Germinal center (tissue), 1 donor: ENCODE measurements around the gene COPG1.
"Not testable (repeated sequence)": the region's sequence is repeated elsewhere in the genome, so short reads cannot be mapped to it uniquely, and the experiment has no call there.

Source experiments
- DNase-seq: peaks from one replicate; pipeline ENCODE4 v3.0.0; 2012; ENCODE audit warnings: mixed read lengths, low spot score

COPG1 gene, protein sequence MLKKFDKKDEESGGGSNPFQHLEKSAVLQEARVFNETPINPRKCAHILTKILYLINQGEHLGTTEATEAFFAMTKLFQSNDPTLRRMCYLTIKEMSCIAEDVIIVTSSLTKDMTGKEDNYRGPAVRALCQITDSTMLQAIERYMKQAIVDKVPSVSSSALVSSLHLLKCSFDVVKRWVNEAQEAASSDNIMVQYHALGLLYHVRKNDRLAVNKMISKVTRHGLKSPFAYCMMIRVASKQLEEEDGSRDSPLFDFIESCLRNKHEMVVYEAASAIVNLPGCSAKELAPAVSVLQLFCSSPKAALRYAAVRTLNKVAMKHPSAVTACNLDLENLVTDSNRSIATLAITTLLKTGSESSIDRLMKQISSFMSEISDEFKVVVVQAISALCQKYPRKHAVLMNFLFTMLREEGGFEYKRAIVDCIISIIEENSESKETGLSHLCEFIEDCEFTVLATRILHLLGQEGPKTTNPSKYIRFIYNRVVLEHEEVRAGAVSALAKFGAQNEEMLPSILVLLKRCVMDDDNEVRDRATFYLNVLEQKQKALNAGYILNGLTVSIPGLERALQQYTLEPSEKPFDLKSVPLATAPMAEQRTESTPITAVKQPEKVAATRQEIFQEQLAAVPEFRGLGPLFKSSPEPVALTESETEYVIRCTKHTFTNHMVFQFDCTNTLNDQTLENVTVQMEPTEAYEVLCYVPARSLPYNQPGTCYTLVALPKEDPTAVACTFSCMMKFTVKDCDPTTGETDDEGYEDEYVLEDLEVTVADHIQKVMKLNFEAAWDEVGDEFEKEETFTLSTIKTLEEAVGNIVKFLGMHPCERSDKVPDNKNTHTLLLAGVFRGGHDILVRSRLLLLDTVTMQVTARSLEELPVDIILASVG

DNA sequence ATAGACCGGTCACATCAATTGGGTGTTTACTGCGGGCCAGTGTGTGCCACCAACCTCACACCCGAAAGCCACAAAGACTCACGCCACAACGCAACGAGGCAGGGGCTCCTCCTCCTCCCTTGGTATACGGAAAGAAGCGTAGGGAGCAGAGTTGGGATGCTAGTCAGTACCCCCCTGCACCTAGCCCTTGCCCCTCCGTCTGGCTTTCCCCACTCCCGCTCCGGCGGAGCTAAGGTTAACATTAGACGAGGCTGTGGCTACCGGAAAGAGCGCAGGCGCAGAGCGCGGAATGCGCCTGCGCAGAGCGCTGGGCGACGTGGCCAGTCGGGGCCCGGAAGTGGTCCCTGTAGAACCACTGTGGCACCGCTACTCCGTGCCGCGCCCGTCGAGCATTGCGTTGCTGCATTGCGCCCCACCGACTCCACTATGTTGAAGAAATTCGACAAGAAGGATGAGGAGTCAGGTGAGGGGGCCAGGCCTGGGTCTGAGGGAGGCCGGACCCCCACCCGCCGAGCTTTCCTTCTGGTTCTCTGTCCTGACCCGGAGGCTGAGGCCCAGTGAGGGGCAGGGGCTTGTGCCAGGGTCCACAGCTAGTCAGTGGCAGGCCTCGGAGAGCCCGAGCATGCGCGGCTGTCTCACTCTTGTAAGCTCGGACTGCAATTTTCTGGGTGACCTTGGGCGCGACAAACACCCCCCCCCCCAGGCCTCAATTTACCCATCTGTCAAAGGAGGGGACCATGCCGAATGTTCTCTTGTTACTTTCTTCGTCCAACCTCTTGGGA lies at the start of gene COPG1:
Gene COPG1 (plus strand): TSS at position 323 of the 782 bp plus-strand sequence. CDS start 104 bp downstream, at position 427.
- DNase-seq, result peak; percentile 93

DNA sequence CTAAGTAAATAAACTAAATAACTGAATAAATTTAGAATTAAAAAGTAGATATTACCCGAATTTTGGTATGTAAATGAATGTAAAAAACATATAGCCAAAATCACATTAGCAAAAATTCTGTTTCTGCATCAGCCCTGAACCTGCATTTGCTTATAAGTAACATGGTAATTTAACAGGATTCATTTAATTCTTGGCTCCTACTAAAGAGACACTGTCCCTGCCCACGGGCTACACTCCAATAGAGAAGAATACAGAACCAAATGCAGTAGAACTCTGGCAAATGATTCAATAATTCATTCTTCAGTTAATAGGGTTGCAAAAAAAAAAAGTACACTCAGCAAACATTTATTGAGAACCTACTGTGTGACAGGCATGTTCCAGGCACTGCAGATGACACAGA lies 44.9 kb upstream of the COPG1 start:
- DNase-seq, result no peak

DNA sequence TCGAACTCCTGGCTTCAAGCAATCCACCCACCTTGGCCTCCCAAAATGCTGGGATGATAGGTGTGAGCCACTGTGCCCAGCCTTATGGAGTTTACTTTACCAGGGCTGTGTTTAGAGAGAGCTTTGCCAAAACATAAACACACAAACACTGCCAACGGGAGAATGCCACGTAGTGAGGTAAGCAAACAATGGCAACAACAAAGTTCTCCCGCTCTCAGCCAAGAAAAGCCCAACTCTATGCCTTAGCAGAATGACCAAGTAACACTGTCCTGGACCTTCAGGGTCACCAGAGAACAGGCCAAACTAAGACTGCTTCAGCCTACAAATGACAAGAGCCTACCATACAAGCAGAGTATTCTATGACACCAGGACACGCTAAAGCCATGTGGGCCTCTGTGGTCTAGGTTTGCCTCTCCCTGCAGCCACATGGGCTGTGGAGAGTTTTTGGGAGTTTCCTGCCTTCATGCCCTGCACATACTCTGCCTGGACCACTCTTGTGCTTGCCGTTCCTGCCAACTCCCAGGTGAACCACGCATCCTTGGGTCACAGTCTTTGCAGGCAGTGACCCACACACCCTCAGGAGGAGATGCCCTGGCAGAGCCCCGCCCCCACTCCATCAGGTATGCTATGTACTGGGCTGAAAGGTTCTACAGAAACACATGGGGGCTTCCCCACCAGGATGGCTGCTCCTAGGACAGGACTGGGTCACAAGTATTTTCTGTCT lies 44.1 kb upstream of the COPG1 start:
- DNase-seq, result no peak

DNA sequence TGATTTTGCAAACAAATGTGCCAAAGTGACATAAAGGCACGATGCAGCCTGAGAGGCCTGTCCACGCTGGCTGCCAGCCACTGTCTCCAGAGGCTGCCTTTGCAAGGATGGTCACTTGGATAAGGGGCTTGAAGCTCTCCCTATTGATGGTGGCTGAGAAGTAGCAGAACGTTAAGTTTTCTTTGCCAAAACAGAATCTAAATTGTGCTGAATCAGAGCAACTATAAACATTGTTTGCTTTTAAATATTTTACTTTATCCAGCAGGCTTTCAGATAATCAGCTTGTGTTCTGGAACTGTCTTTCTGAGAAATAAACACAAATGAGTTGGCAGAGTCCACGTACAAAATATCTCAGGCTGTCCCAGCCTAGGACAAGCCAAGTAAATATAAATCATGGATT lies 41.9 kb upstream of the COPG1 start:
- no peak for DNase-seq

DNA sequence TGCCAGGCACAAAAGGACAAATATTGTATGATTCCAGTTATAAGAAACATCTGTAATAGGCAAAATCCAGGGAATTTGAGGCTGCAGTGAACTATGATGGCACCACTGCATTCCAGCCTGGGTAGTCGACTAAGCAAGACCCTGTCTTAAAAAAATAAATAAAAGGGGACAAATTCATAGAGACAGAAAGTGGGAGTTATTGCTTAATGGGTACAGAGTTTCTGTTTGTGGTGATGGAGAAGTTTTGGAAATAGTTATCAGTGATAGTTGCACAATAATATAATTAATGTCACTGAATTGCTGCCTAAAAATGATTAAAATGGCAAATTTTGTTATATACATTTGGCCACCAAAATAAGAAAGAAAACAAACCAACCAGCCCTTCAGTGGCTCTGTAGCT lies 38.1 kb upstream of the COPG1 start:
- no peak for DNase-seq

DNA sequence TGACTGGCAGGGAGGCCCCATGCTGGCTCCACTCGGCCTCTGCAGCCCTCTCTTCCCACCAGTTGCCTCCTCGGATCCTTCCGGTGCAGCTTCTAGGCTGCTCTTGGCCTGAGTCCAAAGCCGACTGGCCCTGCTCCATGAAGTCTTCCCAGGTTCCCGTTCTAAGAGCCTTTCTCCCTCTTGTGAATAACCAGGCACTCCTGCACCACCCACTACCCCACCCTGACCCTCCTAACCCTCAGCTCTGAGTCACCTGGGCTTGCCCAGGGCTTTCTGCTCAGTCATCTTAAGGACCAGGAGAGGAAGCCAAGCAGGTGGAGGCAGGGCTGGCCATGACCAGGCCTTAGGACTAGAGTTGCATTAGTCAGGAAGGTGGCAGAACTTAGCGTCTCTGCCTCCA lies 37.6 kb upstream of the COPG1 start:
- no peak for DNase-seq

DNA sequence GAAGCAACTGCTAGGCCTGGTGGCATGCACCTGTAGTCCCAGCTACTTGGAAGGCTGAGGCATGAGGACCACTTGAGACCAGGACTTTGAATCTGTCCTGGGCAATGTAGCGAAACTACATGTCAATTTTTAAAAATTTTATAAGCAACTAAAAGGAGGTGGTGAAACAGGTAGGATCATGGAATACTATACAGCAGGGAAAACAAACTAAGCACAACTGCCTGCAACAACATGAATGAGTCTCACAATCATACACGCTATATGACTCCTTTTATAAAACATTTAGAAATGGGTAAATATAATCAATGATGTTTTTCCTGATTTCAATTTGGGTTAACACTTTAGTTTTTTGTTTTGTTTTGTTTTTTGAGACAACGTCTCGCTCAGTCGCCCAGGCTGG lies 36.2 kb upstream of the COPG1 start:
- DNase-seq, result no peak

DNA sequence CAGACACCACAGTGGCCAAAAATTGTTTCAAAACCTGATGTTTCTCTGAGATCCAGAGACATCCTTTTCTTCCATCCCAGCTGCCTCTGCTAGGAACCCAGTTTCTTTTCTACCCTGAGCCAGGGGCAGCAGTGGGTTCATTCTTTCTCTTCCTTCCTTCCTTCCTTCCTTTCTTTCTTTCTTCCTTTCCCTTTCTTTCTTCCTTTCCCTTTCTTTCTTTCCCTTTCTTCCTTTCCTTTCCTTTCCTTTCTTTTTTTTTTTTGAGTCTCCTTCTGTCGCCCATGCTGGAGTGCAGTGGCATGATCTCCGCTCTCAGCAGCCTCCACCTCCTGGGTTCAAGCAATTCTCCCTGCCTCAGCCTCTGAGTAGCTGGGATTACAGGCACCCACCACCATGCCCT lies 30.7 kb upstream of the COPG1 start:
- no peak for DNase-seq

DNA sequence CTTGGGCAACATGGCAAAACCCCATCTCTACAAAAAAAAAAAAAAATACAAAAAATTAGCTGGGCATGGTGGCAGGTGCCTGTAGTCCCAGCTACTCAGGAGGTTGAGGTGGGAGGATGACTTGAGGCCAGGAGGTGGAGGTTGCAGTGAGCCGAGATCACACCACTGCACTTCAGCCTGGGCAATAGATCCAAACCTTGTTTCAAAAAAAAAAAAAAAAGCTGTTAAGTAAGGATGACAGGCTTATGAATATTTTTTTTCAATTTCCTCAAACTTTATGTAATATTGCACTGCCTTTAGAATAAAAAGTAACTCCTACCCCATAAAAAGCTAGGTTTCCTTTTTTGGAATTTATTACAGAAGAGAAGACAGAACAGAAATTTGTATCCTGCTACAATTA lies 25.0 kb upstream of the COPG1 start:
- not testable (repeated sequence) for DNase-seq

DNA sequence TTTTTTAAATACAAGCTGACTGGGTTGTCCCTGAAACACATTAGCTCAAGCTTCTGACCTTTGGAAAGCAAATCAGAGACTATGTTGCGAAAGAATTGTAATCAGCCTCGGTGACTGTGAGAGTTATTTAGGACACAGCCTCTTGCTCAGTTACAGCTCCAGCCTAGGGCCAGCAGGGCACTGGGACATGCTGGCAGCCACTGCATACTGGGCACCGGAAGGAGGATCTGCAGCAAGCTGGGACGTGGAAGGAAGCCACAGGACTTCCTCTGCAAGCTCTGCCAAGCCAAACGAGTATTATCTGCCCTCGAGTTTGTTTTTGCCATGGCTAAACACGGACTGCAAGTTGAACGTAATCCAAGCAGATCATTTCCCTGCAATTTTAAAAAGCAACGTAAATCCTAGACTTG lies 24.4 kb upstream of the COPG1 start:
- DNase-seq, result no peak

DNA sequence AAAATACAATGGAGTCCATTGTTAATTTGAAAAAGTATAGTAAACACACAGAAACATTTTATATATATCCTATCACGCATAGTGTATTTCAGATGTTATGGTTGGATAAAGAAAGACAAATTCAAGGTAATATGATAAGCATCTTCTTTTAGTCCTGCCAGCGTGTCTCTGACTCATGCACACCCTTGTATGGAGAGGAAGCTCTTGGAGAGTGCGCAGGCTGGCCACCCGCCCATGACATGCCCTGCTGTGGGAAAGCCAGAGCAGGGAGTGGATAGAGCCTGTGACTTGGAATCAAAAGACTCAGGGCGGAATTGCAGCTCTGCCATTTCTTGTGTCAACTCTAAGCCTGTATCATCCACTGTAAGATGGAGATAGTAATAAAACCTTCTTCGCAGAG lies 23.0 kb upstream of the COPG1 start:
- DNase-seq, result no peak

DNA sequence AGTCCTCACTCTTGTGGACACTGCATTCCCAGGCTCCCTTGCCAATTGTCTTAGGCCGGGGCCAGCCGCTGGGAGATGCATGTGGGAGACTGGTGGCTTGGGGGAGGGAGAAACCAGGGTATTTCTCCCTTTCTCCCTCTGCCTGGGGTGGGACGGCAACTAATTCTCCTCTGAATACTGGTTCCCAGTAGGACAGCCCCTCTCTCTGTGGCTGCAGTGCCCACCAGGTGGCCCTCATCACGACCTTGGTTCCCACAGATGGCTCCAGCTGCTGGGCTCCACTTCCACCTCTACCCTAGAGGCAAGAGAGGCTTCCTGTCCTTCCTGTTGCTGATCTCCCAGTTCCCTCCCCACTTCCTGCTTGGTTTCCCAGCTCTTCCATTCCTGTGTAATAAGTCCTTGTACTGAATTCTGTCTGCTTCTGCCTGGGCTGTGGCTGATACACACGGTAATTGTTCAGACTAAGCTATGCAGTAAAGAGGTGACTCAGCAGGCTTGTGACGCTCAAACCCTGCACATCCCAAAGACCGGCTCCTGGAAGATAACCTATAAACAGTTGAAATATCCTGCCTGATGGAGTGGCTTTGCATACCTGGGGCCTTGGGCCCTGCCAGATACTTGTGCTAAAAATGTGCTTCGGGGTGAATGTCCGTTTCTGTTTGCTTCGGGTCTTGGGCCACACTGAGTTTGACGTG lies 20.4 kb upstream of the COPG1 start:
- no peak for DNase-seq

DNA sequence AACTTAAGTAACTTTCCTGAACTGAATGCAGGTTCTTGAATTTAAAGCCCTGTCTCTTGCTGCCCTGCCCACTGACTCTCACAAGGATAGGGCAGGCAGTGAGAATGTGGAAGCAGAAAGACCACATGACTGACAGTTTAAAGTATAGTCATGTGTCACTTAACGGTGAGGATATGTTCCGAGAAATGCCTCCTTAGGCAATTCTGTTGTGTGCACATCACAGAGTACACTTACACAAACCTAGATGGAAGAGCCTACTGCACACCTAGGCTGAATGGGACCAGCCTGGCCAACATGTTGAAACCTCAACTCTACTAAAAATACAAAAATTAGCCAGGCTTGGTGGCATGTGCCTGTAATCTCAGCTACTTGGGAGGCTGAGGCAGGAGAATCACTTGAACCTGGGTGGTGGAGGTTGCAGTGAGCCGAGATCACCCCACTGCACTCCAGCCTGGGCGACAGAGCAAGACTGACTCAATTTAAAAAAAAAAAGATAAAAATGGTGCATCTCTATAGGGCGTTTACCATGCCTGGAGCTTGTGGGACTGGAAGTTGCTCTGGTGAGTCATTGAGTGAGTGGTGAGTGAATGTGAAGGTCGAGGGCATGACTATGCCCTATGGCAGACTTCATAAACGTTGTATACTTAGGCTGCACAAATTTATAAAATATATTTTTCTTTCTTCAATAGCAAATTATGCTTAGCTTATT lies 18.9 kb upstream of the COPG1 start:
- DNase-seq, result no peak

DNA sequence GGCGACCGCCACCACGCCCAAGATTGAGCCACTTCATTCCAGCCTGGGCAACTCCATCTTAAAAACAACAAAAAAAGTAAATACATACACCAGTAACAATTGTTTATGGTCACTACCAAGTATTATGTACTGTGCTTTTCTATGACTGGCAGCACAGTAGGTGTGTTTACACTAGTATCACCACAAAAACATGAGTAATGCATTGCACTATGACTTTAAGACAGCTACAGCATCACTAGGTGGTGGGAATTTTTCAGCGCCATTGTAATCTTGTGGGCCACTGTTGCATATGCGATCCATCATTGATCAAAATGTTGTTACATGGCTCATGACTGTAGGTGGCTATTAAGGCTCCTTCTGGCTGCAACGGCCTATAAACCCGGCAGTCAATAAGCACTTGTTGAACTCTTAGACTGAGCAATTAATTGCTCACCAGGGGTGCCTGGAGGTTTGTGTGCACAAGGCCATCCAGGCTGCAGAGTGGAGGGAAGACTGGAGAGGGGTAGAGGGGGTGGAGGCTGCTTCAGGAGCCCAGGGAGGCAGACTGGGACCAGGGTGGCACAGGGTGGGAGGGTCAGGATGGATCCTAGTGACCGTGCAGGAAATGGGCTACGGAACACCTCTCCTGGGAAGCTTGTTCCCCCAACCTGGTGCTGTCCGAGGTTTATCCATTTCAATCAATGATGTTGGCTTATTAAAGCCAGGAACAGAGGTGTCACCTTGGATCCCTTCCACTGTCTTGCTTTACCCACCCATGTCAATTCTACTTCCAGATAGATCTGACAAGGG lies 17.9 kb upstream of the COPG1 start:
- DNase-seq, result no peak

DNA sequence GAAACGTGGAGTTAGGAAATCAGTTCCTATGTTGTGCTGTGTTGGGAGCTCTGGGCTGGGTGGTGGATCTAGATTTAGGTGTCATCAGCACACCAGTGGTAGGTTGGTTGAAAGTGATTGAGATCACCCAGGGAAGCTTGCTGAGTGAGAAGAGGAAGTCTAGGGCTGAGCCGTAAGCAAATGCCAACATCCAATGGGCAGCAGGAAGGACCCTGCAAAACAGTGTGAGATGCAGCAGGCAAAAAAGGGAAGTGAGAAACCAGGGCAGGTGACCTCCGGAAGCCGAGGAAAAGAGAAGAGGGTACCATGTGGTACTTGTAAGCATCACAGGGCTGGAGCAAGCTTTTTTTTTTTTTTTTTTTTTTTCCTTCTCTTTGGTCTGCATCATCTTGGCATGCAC lies 15.9 kb upstream of the COPG1 start:
- peak; percentile 91 for DNase-seq

DNA sequence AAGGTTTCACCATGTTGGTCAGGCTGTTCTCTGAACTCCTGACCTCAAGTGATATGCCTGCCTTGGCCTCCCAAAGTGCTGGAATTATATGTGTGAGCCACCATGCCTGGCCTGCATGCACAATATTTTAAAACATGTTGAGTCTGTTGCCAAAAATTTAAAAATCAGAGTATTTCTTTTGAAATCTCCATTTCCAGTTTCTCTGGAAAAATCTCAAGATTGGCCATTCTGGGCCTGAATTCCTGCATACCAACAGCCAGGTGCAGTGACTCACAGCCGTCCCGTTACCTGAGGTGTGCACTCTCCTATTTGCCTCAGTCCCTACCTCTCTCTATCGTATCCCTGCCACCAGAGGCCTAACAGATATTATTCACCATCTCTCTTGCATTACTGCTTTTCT lies 15.0 kb upstream of the COPG1 start:
- no peak for DNase-seq

DNA sequence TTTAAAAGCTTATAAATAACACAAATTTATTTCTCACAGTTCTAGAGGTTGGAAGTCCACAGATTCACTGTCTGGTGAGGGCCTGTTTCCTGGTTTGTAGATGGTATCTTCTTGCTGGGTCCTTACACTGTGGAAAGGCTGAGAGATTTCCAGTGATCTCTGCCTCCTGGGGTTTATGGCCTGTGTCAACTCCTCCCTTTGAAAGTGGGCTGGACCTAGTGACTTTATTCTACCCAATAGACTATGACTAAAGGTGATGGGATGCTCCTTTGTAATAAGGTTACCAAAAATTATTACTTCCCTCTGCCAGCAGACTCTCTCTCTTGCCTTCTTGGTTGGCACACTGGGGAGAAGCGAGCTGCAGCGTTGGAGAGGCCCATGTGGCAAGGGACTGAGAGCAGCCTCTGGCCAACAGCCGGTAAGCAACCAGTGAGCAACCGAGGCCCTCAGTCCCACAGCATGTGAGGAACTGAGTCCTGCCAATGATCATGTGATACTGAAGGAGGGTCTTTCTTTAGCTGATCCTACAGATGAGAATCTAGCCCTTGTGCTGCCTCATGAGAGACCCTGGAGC lies 14.0 kb upstream of the COPG1 start:
- no peak for DNase-seq

DNA sequence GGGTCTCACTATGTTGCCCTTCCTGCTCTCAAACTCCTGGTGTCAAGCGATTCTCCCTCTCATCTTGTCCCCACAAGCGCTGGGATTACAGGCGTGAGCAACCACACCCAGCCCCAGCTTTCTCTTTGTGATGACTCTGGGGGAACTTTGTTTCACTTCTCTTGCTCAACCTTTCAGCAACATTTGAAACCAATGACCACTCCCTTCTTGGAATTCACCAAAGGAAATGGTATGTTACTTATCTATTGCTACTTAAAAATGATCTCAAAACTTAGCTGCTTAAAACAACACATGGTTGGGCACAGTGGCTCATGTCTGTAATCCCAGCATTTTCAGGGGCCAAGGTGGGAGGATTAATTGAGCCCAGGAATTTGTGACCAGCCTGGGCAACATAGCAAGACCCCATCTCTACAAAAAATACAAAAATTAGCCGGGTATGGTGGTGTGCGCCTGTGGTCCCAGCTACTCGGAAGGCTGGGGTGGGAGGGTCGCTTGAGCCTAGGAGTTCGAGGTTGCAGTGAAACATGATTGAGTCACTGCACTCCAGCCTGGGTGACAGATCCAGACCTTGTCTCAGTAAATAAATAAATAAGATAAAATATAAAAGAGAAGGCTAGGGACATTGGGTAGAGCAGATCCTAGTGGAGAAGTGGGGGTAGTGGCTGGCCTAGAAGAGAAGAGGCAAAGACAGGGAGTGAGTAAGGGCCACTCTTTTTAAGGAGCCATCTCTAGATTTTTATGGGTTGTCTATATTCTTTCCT lies 10.3 kb upstream of the COPG1 start:
- no peak for DNase-seq

DNA sequence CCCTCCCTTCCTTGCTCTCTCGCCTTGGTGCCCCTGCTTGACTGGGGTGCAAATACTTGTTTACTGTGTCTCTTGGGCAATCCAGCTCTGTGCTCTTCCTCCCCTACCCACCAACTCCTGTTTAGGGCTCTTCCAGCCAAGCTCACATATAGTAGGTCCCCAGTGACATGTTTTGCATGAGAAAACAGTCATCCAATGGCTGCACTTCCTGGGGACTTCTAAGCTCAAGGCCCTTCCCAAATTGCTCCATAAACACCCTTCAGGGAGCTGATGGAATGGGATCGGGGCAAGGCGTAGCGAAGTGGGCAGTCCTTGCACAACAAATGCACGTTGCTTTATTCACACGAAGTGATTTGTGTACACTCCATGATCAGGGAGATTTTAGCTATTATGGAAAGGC lies 9.4 kb upstream of the COPG1 start:
- no peak for DNase-seq
